HG02970 (cell line): ENCODE data around the gene ST8SIA5.

Experiments used
- ATAC-seq: cut with Tn5 transposase; IDR thresholded peaks from one replicate; pipeline ENCODE4 v1.9.1; 2021; ENCODE audit warnings: mild to moderate bottlenecking, moderate library complexity, moderate number of reproducible peaks; ENCODE audit not compliant: unreplicated experiment, low FRiP score

Gene ST8SIA5

GRCh38 chr18:46716336-46716735 lies 40.5 kb downstream of the ST8SIA5 start:
- ATAC-seq, result no peak

- ATAC-seq, result no peak
Measured at GRCh38 chr18:46715062-46715461, 41.8 kb downstream of the ST8SIA5 start.

- ATAC-seq, result no peak
Measured at GRCh38 chr18:46712406-46712805, 44.4 kb downstream of the ST8SIA5 start.

- no peak for ATAC-seq
Measured at GRCh38 chr18:46711444-46711863, 45.4 kb downstream of the ST8SIA5 start.

GRCh38 chr18:46706968-46707367 lies 49.9 kb downstream of the ST8SIA5 start:
- no peak for ATAC-seq

GRCh38 chr18:46705521-46705920 lies 51.3 kb downstream of the ST8SIA5 start:
- no peak for ATAC-seq

GRCh38 chr18:46704816-46705215 lies 52.0 kb downstream of the ST8SIA5 start:
- no peak for ATAC-seq

GRCh38 chr18:46704189-46704588 lies 52.7 kb downstream of the ST8SIA5 start:
- ATAC-seq, result no peak

GRCh38 chr18:46702471-46702870 lies 54.4 kb downstream of the ST8SIA5 start:
- no peak for ATAC-seq

- no peak for ATAC-seq
Measured at GRCh38 chr18:46700066-46700824, 56.6 kb downstream of the ST8SIA5 start.

- no peak for ATAC-seq
Measured at GRCh38 chr18:46696702-46697101, 60.2 kb downstream of the ST8SIA5 start.

GRCh38 chr18:46696268-46696667 lies 60.6 kb downstream of the ST8SIA5 start:
- no peak for ATAC-seq

GRCh38 chr18:46693996-46694395 lies 62.9 kb downstream of the ST8SIA5 start:
- no peak for ATAC-seq

- no peak for ATAC-seq
Measured at GRCh38 chr18:46688853-46689525, 67.9 kb downstream of the ST8SIA5 start.

- ATAC-seq, result no peak
Measured at GRCh38 chr18:46686186-46686585, 70.7 kb downstream of the ST8SIA5 start.

GRCh38 chr18:46683252-46683651 lies 73.6 kb downstream of the ST8SIA5 start:
- ATAC-seq, result no peak

GRCh38 chr18:46680784-46681695 lies 75.8 kb downstream of the ST8SIA5 start:
- ATAC-seq, result no peak

- no peak for ATAC-seq
Measured at GRCh38 chr18:46679846-46680598, 76.8 kb downstream of the ST8SIA5 start.

- no peak for ATAC-seq
Measured at GRCh38 chr18:46678785-46679399, 78.0 kb downstream of the ST8SIA5 start.

- ATAC-seq, result no peak
Measured at GRCh38 chr18:46678041-46678440, 78.8 kb downstream of the ST8SIA5 start.
